WTC11 (cell line): ENCODE data around the gene PRMT9. TPM values are rescaled to one million over a fixed set of nuclear protein-coding genes. Genes with fewer than 3 reads are reported as not detected.

Experiments
- ATAC-seq: fragments of 200-7000 bp; cut with Tn5 transposase; 2 replicates; pipeline ENCODE4 v1.10.0; 2021; ENCODE audit warnings: mild to moderate bottlenecking, moderate library complexity
- CTCF ChIA-PET: fragments of 300-600 bp; sonication (Branson Sonifier 250); formaldehyde crosslinking; loops from one replicate; lab custom pipeline; 2021; ENCODE audit warnings: antibody characterized with exemption; lab: Charles Lee
- POLR2A ChIA-PET: fragments of 350-600 bp; sonication (Branson Sonifier 250); formaldehyde crosslinking; loops from one replicate; lab custom pipeline; 2021; ENCODE audit warnings: antibody characterized with exemption; lab: Charles Lee
- DNase-seq: peaks from one replicate; pipeline ENCODE4 v3.0.0; 2021; ENCODE audit warnings: low spot score
- H3K27ac Mint-ChIP-seq: 2 replicates; pipeline ENCODE4 v1.8.0; 2021; ENCODE audit warnings: mixed read lengths
- H3K27me3 Mint-ChIP-seq: 2 replicates; pipeline ENCODE4 v1.8.0; 2021; ENCODE audit warnings: low read depth, mild to moderate bottlenecking, moderate library complexity, mixed read lengths
- H3K36me3 Mint-ChIP-seq: 2 replicates; pipeline ENCODE4 v1.8.0; 2021; ENCODE audit warnings: mixed read lengths
- H3K4me1 Mint-ChIP-seq: 2 replicates; pipeline ENCODE4 v1.8.0; 2022; ENCODE audit warnings: mixed read lengths
- H3K4me3 Mint-ChIP-seq: 2 replicates; pipeline ENCODE4 v1.8.0; 2021; ENCODE audit warnings: mild to moderate bottlenecking, moderate library complexity, mixed read lengths
- H3K9me3 Mint-ChIP-seq: 2 replicates; pipeline ENCODE4 v1.8.0; 2021; ENCODE audit warnings: mixed read lengths
- ATF1 ChIP-seq: sonication (generic); formaldehyde crosslinking; IDR thresholded peaks from 2 replicates; pipeline ENCODE4 v1.8.1; 2023; ENCODE audit warnings: mild to moderate bottlenecking, moderate library complexity, missing genetic modification reagents
- CDX4 ChIP-seq: fragments of 250-450 bp; sonication (Bioruptor Pico); IDR thresholded peaks from 2 replicates; pipeline ENCODE4 v1.9.0; 2021; ENCODE audit warnings: moderate library complexity, mild to moderate bottlenecking, inconsistent platforms, borderline replicate concordance
- E2F4 ChIP-seq: sonication (generic); formaldehyde crosslinking; IDR thresholded peaks from 2 replicates; pipeline ENCODE4 v1.8.1; 2022; ENCODE audit warnings: low read depth, mild to moderate bottlenecking, moderate library complexity, missing genetic modification reagents, borderline replicate concordance
- GTF2I ChIP-seq: fragments of 250-450 bp; sonication (Bioruptor Pico); conservative IDR thresholded peaks from 2 replicates; pipeline ENCODE4 v1.4.0; 2021; ENCODE audit warnings: mild to moderate bottlenecking
- JAZF1 ChIP-seq: fragments of 250-450 bp; sonication (Bioruptor Pico); IDR thresholded peaks from 2 replicates; pipeline ENCODE4 v1.9.0; 2021; ENCODE audit warnings: moderate library complexity, mild to moderate bottlenecking, inconsistent platforms
- MXD4 ChIP-seq: fragments of 250-450 bp; sonication (Bioruptor Pico); IDR thresholded peaks from 2 replicates; pipeline ENCODE4 v1.8.0; 2021; ENCODE audit warnings: mild to moderate bottlenecking, moderate library complexity, borderline replicate concordance
- NFYB ChIP-seq: sonication (generic); formaldehyde crosslinking; conservative IDR thresholded peaks from 2 replicates; pipeline ENCODE4 v1.8.0; 2022; ENCODE audit warnings: low read depth, missing genetic modification reagents
- SMAD3 ChIP-seq: sonication (generic); formaldehyde crosslinking; IDR thresholded peaks from 2 replicates; pipeline ENCODE4 v1.8.0; 2022; ENCODE audit warnings: missing genetic modification reagents, mild to moderate bottlenecking, borderline replicate concordance
- SMAD4 ChIP-seq: sonication (generic); formaldehyde crosslinking; IDR thresholded peaks from 2 replicates; pipeline ENCODE4 v1.8.0; 2022; ENCODE audit warnings: mild to moderate bottlenecking, missing genetic modification reagents
- SP1 ChIP-seq: sonication (generic); formaldehyde crosslinking; conservative IDR thresholded peaks from 2 replicates; pipeline ENCODE4 v1.8.1; 2022; ENCODE audit warnings: missing genetic modification reagents
- ZNF138 ChIP-seq: sonication (generic); formaldehyde crosslinking; conservative IDR thresholded peaks from 2 replicates; pipeline ENCODE4 v1.8.1; 2022; ENCODE audit warnings: mild to moderate bottlenecking, moderate library complexity, missing genetic modification reagents
- ZNF263 ChIP-seq: sonication (generic); formaldehyde crosslinking; IDR thresholded peaks from 2 replicates; pipeline ENCODE4 v1.8.1; 2022; ENCODE audit warnings: low read depth, mild to moderate bottlenecking, moderate library complexity, missing genetic modification reagents
- ZNF317 ChIP-seq: sonication (generic); formaldehyde crosslinking; IDR thresholded peaks from 2 replicates; pipeline ENCODE4 v1.8.1; 2023; ENCODE audit warnings: low read depth, mild to moderate bottlenecking, moderate library complexity, missing genetic modification reagents, borderline replicate concordance
- ZNF425 ChIP-seq: fragments of 250-450 bp; sonication (Bioruptor Pico); conservative IDR thresholded peaks from 2 replicates; pipeline ENCODE4 v1.9.0; 2021; ENCODE audit warnings: mild to moderate bottlenecking
- total RNA-seq: library from RNA; stranded (reverse); gene quantifications from 3 replicates; pipeline ENCODE4 v1.2.3, GENCODE V29; 2021
- TF ChIP-seq, protein P1 (sequence below): fragments of 250-450 bp; sonication (Bioruptor Pico); IDR thresholded peaks from 2 replicates; pipeline ENCODE4 v1.9.0; 2021; ENCODE audit warnings: mild to moderate bottlenecking
- TF ChIP-seq, protein P2 (sequence below): sonication (generic); formaldehyde crosslinking; IDR thresholded peaks from 2 replicates; pipeline ENCODE4 v1.8.0; 2022; ENCODE audit warnings: mild to moderate bottlenecking, missing genetic modification reagents
- TF ChIP-seq, protein P3 (sequence below): sonication (generic); formaldehyde crosslinking; IDR thresholded peaks from 2 replicates; pipeline ENCODE4 v1.8.0; 2022; ENCODE audit warnings: mild to moderate bottlenecking, missing genetic modification reagents
- TF ChIP-seq, protein P4 (sequence below): sonication (generic); formaldehyde crosslinking; IDR thresholded peaks from 2 replicates; pipeline ENCODE4 v1.8.0; 2022; ENCODE audit warnings: mild to moderate bottlenecking, missing genetic modification reagents
- TF ChIP-seq, protein P5 (sequence below): fragments of 250-450 bp; sonication (Bioruptor Pico); IDR thresholded peaks from 2 replicates; pipeline ENCODE4 v1.8.0; 2021; ENCODE audit warnings: mild to moderate bottlenecking

The PRMT9 gene
- total RNA-seq, 1 experiment from 2014 or later: 11.4 TPM

DNA sequence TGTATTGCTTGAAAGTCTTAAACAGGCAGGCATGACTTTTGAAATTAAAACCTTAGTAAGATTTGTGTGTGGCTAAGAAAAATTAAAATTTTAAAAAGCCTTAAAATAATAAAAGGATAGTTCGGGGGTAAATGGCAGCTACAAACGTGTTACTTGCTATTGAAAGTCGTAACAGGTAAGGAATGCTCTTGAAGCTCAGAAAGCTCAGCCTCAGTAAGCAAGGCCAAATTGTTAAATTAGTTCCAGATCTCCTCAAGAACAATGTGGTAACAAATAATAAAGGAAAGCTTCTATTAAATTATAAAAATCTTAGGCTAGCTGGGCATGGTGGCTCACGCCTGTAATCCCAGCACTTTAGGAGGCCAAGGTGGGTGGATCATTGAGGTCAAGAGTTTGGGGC lies 25.5 kb downstream of the PRMT9 start:
- peaks cover 15% of the 10 kb centered on the region for H3K4me1 Mint-ChIP-seq
- no peak for TF ChIP-seq NFYB (CRISPR knock-in tag)
- TF ChIP-seq, protein P1, sequence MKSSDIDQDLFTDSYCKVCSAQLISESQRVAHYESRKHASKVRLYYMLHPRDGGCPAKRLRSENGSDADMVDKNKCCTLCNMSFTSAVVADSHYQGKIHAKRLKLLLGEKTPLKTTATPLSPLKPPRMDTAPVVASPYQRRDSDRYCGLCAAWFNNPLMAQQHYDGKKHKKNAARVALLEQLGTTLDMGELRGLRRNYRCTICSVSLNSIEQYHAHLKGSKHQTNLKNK (CRISPR knock-in tag): no peak
- TF ChIP-seq CDX4 (CRISPR knock-in tag): no peak
- TF ChIP-seq ZNF317 (CRISPR knock-in tag): no peak
- no peak for TF ChIP-seq SP1 (CRISPR knock-in tag)
- no peak for TF ChIP-seq ZNF425 (CRISPR knock-in tag)
- TF ChIP-seq, protein P2, sequence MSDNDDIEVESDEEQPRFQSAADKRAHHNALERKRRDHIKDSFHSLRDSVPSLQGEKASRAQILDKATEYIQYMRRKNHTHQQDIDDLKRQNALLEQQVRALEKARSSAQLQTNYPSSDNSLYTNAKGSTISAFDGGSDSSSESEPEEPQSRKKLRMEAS (CRISPR knock-in tag): no peak
- TF ChIP-seq, all 79 proteins: peak for 0
- DNase-seq (no peak), ATAC-seq (no peak)
- Mint-ChIP-seq H3K36me3 (peaks cover 45% of the 10 kb centered on the region), H3K27ac (no peak overlapping the region), H3K27me3 (no peaks in the 10 kb centered on the region), H3K4me3 (no peak overlapping the region), H3K9me3 (no peaks in the 10 kb centered on the region)
- POLR2A ChIA-PET: interaction anchor here (0.7 kb wide), 2 partner anchors 9 to 133 kb away, joined by 3 read pairs; no protein-coding TSS in a partner anchor
- CTCF ChIA-PET: interaction anchor here (1.8 kb wide), 1 partner anchor 208 kb away, joined by 9 read pairs; no protein-coding TSS in a partner anchor

- TF ChIP-seq, protein P3, sequence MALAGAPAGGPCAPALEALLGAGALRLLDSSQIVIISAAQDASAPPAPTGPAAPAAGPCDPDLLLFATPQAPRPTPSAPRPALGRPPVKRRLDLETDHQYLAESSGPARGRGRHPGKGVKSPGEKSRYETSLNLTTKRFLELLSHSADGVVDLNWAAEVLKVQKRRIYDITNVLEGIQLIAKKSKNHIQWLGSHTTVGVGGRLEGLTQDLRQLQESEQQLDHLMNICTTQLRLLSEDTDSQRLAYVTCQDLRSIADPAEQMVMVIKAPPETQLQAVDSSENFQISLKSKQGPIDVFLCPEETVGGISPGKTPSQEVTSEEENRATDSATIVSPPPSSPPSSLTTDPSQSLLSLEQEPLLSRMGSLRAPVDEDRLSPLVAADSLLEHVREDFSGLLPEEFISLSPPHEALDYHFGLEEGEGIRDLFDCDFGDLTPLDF (CRISPR knock-in tag): no peak
- TF ChIP-seq, protein P2 (CRISPR knock-in tag): no peak
- TF ChIP-seq MXD4 (CRISPR knock-in tag): no peak
- TF ChIP-seq ZNF263 (CRISPR knock-in tag): no peak
- no peak for TF ChIP-seq JAZF1
- TF ChIP-seq SMAD3 (CRISPR knock-in tag): no peak
- no peak for TF ChIP-seq GTF2I (CRISPR knock-in tag)
- TF ChIP-seq, protein P4, sequence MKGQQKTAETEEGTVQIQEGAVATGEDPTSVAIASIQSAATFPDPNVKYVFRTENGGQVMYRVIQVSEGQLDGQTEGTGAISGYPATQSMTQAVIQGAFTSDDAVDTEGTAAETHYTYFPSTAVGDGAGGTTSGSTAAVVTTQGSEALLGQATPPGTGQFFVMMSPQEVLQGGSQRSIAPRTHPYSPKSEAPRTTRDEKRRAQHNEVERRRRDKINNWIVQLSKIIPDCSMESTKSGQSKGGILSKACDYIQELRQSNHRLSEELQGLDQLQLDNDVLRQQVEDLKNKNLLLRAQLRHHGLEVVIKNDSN (CRISPR knock-in tag): no peak
- TF ChIP-seq, protein P5, sequence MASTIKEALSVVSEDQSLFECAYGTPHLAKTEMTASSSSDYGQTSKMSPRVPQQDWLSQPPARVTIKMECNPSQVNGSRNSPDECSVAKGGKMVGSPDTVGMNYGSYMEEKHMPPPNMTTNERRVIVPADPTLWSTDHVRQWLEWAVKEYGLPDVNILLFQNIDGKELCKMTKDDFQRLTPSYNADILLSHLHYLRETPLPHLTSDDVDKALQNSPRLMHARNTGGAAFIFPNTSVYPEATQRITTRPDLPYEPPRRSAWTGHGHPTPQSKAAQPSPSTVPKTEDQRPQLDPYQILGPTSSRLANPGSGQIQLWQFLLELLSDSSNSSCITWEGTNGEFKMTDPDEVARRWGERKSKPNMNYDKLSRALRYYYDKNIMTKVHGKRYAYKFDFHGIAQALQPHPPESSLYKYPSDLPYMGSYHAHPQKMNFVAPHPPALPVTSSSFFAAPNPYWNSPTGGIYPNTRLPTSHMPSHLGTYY (CRISPR knock-in tag): no peak
- no peak for TF ChIP-seq SMAD4
- no peak for TF ChIP-seq E2F4 (CRISPR knock-in tag)
- no peak for TF ChIP-seq NFYB (CRISPR knock-in tag)
- no peak for TF ChIP-seq ZNF138 (CRISPR knock-in tag)
- TF ChIP-seq ATF1: no peak
- TF ChIP-seq, all 79 proteins: peak for 0
- H3K27ac Mint-ChIP-seq: peak overlapping the region; percentile 84
- ChIA-PET CTCF (interaction anchor here (1.0 kb wide), 1 partner anchor 211 kb away, joined by 3 read pairs; no protein-coding TSS in a partner anchor), POLR2A (no interaction called here)
- peaks cover 42% of the 10 kb centered on the region for H3K36me3 Mint-ChIP-seq
- H3K4me1 Mint-ChIP-seq: peaks cover 15% of the 10 kb centered on the region
- no peaks in the 10 kb centered on the region for H3K27me3 Mint-ChIP-seq
- no peak overlapping the region for H3K4me3 Mint-ChIP-seq
- peak; percentile 90 for ATAC-seq
- H3K9me3 Mint-ChIP-seq: no peaks in the 10 kb centered on the region
- no peak for DNase-seq
Measured at GRCh38 chr4:147655639-147656038, 28.3 kb downstream of the PRMT9 start.
